ENCODE results near the gene ARMC3. TPM values are rescaled to one million over a fixed set of nuclear protein-coding genes. Genes with fewer than 3 reads are reported as not detected.

ARMC3 gene
- total RNA-seq, 1 experiment from 2014 or later = 14.4 TPM

DNA sequence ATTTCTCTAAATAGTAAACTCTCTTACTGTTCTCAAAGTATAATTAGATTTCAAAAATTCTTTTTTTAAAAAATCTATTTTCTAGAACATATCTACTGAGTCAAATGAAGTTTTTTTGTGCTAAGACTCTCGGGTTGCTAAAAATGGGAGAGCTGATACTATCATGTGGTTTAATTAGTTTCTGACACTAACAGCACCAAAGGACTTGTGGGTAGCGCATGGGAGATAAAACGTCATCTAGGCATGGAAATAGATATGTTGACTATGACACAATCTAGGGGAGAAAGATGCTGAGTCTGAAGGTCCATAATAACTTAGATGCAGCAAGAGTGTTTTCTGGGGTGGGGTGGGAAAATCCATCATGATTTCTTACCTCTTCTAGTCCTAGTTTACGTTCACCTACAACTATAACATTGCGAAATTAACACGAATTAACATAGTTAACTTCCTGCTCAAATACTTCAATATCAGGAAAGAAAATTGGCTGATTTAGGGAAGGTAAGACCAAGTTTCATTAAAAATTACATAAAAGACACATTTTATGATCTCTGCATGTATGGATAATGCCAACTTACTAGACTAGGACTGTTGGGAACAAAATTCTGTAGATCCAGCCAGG lies 14.3 kb upstream of the ARMC3 start:
- no peaks in the 10 kb centered on the region for H3K9me2 ChIP-seq (ENCODE audit: insufficient read depth)
- no peaks in the 10 kb centered on the region for H3K27me3 ChIP-seq (ENCODE audit: insufficient read depth, low read depth)
- H3K4me1 ChIP-seq (replicated peaks; ENCODE audit: insufficient read depth) = no peaks in the 10 kb centered on the region
- H3K27ac ChIP-seq = no peak overlapping the region
- BruUV-seq (replicated peaks) = no TSS peak
- no peaks in the 10 kb centered on the region; the same call in 1 of the 2 replicates for H4K20me1 ChIP-seq (ENCODE audit: insufficient read depth)
- ChIA-PET CTCF (no interaction called here), POLR2A (ENCODE audit: unreplicated experiment) (no interaction called here)
- TF ChIP-seq EZH2 (IDR thresholded peaks at IDR 0.05; ENCODE audit: low read depth) = no peak
- TF ChIP-seq, protein P1, sequence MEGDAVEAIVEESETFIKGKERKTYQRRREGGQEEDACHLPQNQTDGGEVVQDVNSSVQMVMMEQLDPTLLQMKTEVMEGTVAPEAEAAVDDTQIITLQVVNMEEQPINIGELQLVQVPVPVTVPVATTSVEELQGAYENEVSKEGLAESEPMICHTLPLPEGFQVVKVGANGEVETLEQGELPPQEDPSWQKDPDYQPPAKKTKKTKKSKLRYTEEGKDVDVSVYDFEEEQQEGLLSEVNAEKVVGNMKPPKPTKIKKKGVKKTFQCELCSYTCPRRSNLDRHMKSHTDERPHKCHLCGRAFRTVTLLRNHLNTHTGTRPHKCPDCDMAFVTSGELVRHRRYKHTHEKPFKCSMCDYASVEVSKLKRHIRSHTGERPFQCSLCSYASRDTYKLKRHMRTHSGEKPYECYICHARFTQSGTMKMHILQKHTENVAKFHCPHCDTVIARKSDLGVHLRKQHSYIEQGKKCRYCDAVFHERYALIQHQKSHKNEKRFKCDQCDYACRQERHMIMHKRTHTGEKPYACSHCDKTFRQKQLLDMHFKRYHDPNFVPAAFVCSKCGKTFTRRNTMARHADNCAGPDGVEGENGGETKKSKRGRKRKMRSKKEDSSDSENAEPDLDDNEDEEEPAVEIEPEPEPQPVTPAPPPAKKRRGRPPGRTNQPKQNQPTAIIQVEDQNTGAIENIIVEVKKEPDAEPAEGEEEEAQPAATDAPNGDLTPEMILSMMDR (conservative IDR thresholded peaks at IDR 0.05) = no peak
- no peak overlapping the region for H2AFZ ChIP-seq
- no peak overlapping the region for H3K4me2 ChIP-seq
- H3F3A ChIP-seq (ENCODE audit: insufficient read depth, low read depth) = no peaks in the 10 kb centered on the region
- no peak overlapping the region for H3K4me3 ChIP-seq
- H3K36me3 ChIP-seq (ENCODE audit: low read depth) = no peaks in the 10 kb centered on the region
- intact Hi-C loops (cut with micrococcal nuclease; ENCODE audit: unreplicated experiment) = no loop called here
- no peak for DNase-seq
- H3K79me2 ChIP-seq (ENCODE audit: low read depth) = no peaks in the 10 kb centered on the region
- H3K9me3 ChIP-seq (ENCODE audit: insufficient read depth, low read depth) = no peaks in the 10 kb centered on the region; the same call in 1 of the 2 replicates

DNA sequence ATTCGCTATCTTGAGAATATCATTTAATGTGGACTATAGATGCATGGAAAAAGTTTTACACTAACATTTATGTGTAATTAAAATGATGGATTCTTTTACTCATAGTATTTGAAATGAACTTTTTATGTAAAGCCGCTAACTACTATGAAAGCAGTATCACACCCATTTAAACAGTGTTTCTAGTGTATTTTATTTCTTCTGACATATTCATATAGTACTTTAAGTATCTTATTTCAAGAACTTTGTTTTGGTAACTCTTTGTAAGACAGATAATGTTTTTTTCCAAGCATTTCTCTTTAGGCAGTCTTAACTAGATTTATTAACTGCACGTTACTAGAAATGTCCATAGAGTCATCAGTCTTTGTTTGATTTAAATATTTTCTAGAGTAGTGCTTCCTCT lies 12.5 kb upstream of the ARMC3 start:
- Histone ChIP-seq H3K36me3 (ENCODE audit: low read depth) (no peaks in the 10 kb centered on the region), H4K20me1 (ENCODE audit: insufficient read depth) (no peaks in the 10 kb centered on the region; the same call in 1 of the 2 replicates), H3K79me2 (ENCODE audit: low read depth) (no peaks in the 10 kb centered on the region), H3K27ac (no peak overlapping the region), H3K9me3 (ENCODE audit: insufficient read depth, low read depth) (no peaks in the 10 kb centered on the region), H3K27me3 (ENCODE audit: insufficient read depth, low read depth) (no peaks in the 10 kb centered on the region), H3K9me2 (ENCODE audit: insufficient read depth) (no peaks in the 10 kb centered on the region), H3F3A (ENCODE audit: insufficient read depth, low read depth) (no peaks in the 10 kb centered on the region), H3K4me3 (no peak overlapping the region), H3K4me2 (no peak overlapping the region), H2AFZ (no peak overlapping the region), H3K4me1 (replicated peaks; ENCODE audit: insufficient read depth) (no peaks in the 10 kb centered on the region)
- TF ChIP-seq EZH2 (IDR thresholded peaks at IDR 0.05; ENCODE audit: low read depth) = no peak
- TF ChIP-seq, protein P1 (conservative IDR thresholded peaks at IDR 0.05) = no peak
- intact Hi-C loops (cut with micrococcal nuclease; ENCODE audit: unreplicated experiment) = no loop called here
- BruUV-seq (replicated peaks) = no TSS peak
- no peak for DNase-seq
- POLR2A ChIA-PET (ENCODE audit: unreplicated experiment) = no interaction called here
- CTCF ChIA-PET = no interaction called here

DNA sequence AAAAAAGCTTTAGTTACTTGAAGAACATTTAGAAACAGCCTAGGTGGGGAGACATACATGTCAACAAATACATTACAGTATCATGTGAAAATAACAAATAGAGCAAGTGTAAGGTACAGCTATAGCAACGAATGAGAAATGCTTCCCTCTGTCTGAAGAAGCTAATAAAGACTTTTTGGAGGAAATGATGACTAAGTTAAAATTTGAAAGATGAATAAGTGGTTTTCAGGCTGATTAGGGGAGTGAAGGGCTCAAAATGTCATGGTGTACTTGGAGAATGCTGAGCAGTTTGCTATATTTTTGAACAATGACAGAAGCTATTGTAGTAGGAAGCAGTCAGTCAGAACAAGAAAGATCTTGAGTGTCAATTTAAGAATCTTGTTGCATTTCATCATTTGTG lies 2.8 kb upstream of the ARMC3 start:
- Histone ChIP-seq H3F3A (ENCODE audit: insufficient read depth, low read depth) (no peaks in the 10 kb centered on the region), H3K27me3 (ENCODE audit: insufficient read depth, low read depth) (no peaks in the 10 kb centered on the region), H3K4me1 (replicated peaks; ENCODE audit: insufficient read depth) (0 out of 2 replicates have a peak, but pooled peaks cover 5% of the 10 kb centered on the region), H3K36me3 (ENCODE audit: low read depth) (no peaks in the 10 kb centered on the region), H4K20me1 (ENCODE audit: insufficient read depth) (no peaks in the 10 kb centered on the region), H2AFZ (no peak overlapping the region), H3K9me3 (ENCODE audit: insufficient read depth, low read depth) (no peaks in the 10 kb centered on the region), H3K4me2 (no peak overlapping the region), H3K27ac (no peak overlapping the region), H3K9me2 (ENCODE audit: insufficient read depth) (no peaks in the 10 kb centered on the region), H3K4me3 (no peak overlapping the region), H3K79me2 (ENCODE audit: low read depth) (no peaks in the 10 kb centered on the region)
- POLR2A ChIA-PET (ENCODE audit: unreplicated experiment) = interaction anchor here (0.7 kb wide), 1 partner anchor 11 kb away, joined by 6 read pairs; no protein-coding TSS in a partner anchor
- no peak for DNase-seq
- TF ChIP-seq EZH2 (IDR thresholded peaks at IDR 0.05; ENCODE audit: low read depth) = no peak
- TF ChIP-seq, protein P1 (conservative IDR thresholded peaks at IDR 0.05) = no peak
- CTCF ChIA-PET = no interaction called here
- BruUV-seq (replicated peaks) = no TSS peak
- intact Hi-C loops (cut with micrococcal nuclease; ENCODE audit: unreplicated experiment) = loop anchor here (10.0 kb wide), 1 partner anchor 60 kb away; no protein-coding TSS in a partner anchor

Measured in PC-9 (cell line).